Kidney (tissue), 22 donors: ENCODE data around the gene CFHR2. TPM values are rescaled to one million over a fixed set of nuclear protein-coding genes. Genes with fewer than 3 reads are reported as not detected.
"Not testable (repeated sequence)": the region's sequence is repeated elsewhere in the genome, so short reads cannot be mapped to it uniquely, and the experiment has no call there.

Experiments used
- DNase-seq, 5 donors: peaks; one replicate each; pipeline ENCODE4 v3.0.0-alpha.2; 2013 to 2020
- FAIRE-seq: peaks from 2 replicates; lab custom pipeline; 2012; peaks lifted over from hg19 to GRCh38; lab: Jason Lieb, UNC
- H3K27ac ChIP-seq, 2 donors: one replicate each; pipeline ENCODE4 v1.7.0; 2013; ENCODE audit warnings: low read depth in 2 of 2, low read length in 2 of 2, inconsistent platforms in 1 of 2
- H3K27me3 ChIP-seq: one replicate; pipeline ENCODE4 v1.7.1; 2013; ENCODE audit warnings: low read length, inconsistent platforms; ENCODE audit not compliant: control insufficient read depth, insufficient read depth
- H3K36me3 ChIP-seq, 3 donors: one replicate each; pipeline versions ENCODE4 v1.7.0 to v1.7.1; 2013; ENCODE audit warnings: low read length in 3 of 3, control low read depth in 1 of 3, inconsistent platforms in 1 of 3; ENCODE audit not compliant: insufficient read depth in 3 of 3, control insufficient read depth in 2 of 3
- H3K4me1 ChIP-seq, 3 donors: one replicate each; pipeline versions ENCODE4 v1.7.0 to v1.7.1; 2013; ENCODE audit warnings: low read length in 3 of 3, inconsistent platforms in 1 of 3, low read depth in 1 of 3; ENCODE audit not compliant: control insufficient read depth in 2 of 3, insufficient read depth in 2 of 3
- H3K4me3 ChIP-seq, 3 donors: one replicate each; pipeline versions ENCODE4 v1.7.0 to v1.8.1; 2013; ENCODE audit warnings: low read length in 3 of 3, control low read depth in 1 of 3, inconsistent platforms in 1 of 3
- H3K9ac ChIP-seq, 3 donors: one replicate each; pipeline versions ENCODE4 v1.7.0 to v1.7.1; 2013; ENCODE audit warnings: low read length in 3 of 3, control low read depth in 1 of 3, inconsistent platforms in 1 of 3
- H3K9me3 ChIP-seq, 3 donors: one replicate each; pipeline versions ENCODE4 v1.7.0 to v1.7.1; 2013; ENCODE audit warnings: low read length in 3 of 3, control low read depth in 1 of 3, inconsistent platforms in 1 of 3; ENCODE audit not compliant: control insufficient read depth in 2 of 3, insufficient read depth in 1 of 3
- intact Hi-C: fragments of 100-400 bp; cut with DNase I; formaldehyde crosslinking; loops from one replicate; pipeline ENCODE4 v1.11.1; 2022
- long read RNA-seq, 10 donors: library from polyadenylated mRNA in 1 of 10; unstranded in 1 of 10; transcript quantifications; one replicate each; pipeline ENCODE4 v2.0.0 and lab custom pipeline, GENCODE V29; 2021 to 2026
- polyA plus RNA-seq: library from polyadenylated mRNA; stranded (reverse); fragments of 350-450 nt; fragmentation: Illumina TruSeq; extraction: RNeasy Lipid Tissue Mini Kit (QIAGEN cat#74804); gene quantifications from one replicate; pipeline ENCODE4 v1.2.3, GENCODE V29; 2014; ENCODE audit warnings: low read depth, low replicate concordance; ENCODE audit not compliant: insufficient read depth
- total RNA-seq: library from RNA; stranded (reverse); fragmentation: NEBNext Ultra II Directional; extraction: Animal tissue kit (Norgen Biotek cat#: 25700); gene quantifications from one replicate; pipeline ENCODE4 v1.2.1, GENCODE V29; 2021
- TF ChIP-seq, protein P1 (sequence below): IDR thresholded peaks from 3 replicates; pipeline ENCODE4 v1.5.1; 2012; ENCODE audit warnings: mild to moderate bottlenecking, moderate library complexity, borderline replicate concordance; ENCODE audit not compliant: insufficient read depth; ENCODE audit errors: extremely low read depth
- donor health status: control.
- donor health status: control.
- donor health status: control.
- donor health status: control.
- donor health status: control.
- donor health status: DM: yes; HTN: yes; CAD: no.
- donor health status: Normal renal cell carcinoma (clear cell type).

CFHR2 gene
- total RNA-seq (not detected), polyA plus RNA-seq (not detected)
- long read RNA-seq, donor 1: 0 reads
- long read RNA-seq, donor 2: 0 reads
- long read RNA-seq, donor 3: 0 reads
- long read RNA-seq, donor 4: 0 reads
- long read RNA-seq, donor 5: 0 reads
- long read RNA-seq, donor 6: 0 reads
- long read RNA-seq, donor 7: 0 reads
- long read RNA-seq, donor 8: 0 reads
- long read RNA-seq, donor 9: 0 reads
- long read RNA-seq, donor 10: 0 reads

DNA sequence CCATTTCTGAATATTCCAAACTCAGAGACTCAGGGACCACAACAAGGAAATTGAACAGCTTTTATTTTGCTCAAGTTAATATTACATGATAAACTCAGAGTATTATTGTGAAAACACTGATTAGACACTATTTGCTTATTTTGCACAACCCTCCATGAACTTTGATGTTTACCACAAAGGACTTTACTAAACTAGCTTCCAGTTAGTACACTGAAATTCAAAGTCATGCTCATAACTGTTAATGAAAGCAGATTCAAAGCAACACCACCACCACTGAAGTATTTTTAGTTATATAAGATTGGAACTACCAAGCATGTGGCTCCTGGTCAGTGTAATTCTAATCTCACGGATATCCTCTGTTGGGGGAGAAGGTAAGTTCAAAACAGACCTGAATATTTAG lies at the start of gene CFHR2:
TSS of gene CFHR2 (plus strand) at position 171 of the 400 bp plus-strand sequence. CDS start at position 314, 143 bp downstream.
- H3K9me3 ChIP-seq, H3K27me3 ChIP-seq, FAIRE-seq, H3K4me3 ChIP-seq, H3K27ac ChIP-seq, H3K4me1 ChIP-seq, H3K36me3 ChIP-seq, H3K9ac ChIP-seq, DNase-seq, intact Hi-C loops: not testable (repeated sequence)

DNA sequence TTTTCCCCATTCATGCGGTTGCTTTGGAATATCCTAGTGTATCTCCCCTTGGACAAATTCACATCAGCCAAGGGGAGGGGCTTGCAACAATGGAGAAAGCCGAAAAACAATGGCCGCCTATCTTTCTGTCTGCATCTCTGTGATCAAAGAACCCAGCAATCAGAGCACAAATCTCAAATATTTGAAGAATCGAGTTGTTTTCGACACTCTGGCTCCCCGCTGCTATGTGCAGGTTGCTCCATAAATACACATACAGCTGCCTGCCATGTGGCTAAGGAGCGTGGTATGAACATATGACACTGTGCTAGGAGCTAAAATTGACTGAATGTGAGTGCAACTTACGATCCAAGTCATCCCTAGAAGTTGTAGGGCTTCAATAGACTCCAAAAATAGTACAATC lies 47.2 kb upstream of the CFHR2 start:
- Histone ChIP-seq H3K36me3 (no peaks in the 10 kb centered on the region), H3K9me3 (no peaks in the 10 kb centered on the region), H3K27ac (no peak overlapping the region), H3K4me3 (no peak overlapping the region), H3K9ac (no peak overlapping the region), H3K27me3 (no peaks in the 10 kb centered on the region), H3K4me1 (no peaks in the 10 kb centered on the region)
- FAIRE-seq (no peak), DNase-seq (no peak)
- intact Hi-C loops: no loop called here
- TF ChIP-seq, protein P1, sequence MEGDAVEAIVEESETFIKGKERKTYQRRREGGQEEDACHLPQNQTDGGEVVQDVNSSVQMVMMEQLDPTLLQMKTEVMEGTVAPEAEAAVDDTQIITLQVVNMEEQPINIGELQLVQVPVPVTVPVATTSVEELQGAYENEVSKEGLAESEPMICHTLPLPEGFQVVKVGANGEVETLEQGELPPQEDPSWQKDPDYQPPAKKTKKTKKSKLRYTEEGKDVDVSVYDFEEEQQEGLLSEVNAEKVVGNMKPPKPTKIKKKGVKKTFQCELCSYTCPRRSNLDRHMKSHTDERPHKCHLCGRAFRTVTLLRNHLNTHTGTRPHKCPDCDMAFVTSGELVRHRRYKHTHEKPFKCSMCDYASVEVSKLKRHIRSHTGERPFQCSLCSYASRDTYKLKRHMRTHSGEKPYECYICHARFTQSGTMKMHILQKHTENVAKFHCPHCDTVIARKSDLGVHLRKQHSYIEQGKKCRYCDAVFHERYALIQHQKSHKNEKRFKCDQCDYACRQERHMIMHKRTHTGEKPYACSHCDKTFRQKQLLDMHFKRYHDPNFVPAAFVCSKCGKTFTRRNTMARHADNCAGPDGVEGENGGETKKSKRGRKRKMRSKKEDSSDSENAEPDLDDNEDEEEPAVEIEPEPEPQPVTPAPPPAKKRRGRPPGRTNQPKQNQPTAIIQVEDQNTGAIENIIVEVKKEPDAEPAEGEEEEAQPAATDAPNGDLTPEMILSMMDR: no peak

DNA sequence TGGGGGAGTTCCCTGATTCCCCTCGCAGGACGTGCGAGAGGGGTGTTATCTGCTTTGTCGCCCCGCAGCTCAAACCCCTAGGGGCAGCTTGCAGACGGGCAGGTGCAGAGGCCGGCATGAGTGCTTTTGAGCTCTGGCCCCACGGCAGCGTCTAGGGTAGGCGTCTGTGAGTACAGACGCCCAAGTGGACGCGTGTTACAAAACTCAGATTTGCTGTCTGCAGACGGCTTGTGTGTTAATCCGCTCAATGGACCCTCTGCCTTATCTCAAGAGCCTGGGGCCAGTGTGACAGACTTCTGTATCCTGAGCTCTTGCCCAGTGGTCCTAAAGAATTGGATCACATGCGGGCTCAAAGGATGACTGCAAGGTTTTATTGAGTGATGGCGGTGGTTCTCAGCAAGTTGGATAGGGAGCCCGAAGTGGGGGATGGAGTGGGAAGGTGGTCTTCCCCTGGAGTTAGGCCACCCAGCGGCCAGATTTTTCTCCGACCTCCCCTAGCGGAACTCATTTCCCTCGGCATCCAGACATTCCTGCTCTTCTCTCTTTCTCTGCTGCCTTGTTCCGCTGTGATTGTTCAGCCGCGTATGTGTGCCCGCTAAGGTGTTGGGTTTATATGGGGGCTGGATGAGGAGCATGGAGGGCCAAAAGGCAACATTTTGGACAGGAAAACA lies 46.2 kb upstream of the CFHR2 start:
- peak in 3 of 5 donors; percentile 14 to 40 (median 28) for DNase-seq
- Histone ChIP-seq H3K4me3 (peak overlapping the region in 1 of 3 donors; percentile 33), H3K27ac (no peak overlapping the region), H3K4me1 (no peaks in the 10 kb centered on the region), H3K9me3 (no peaks in the 10 kb centered on the region), H3K9ac (no peak overlapping the region), H3K36me3 (no peaks in the 10 kb centered on the region), H3K27me3 (no peaks in the 10 kb centered on the region)
- intact Hi-C loops: no loop called here
- FAIRE-seq: no peak
- TF ChIP-seq, protein P1: no peak

DNA sequence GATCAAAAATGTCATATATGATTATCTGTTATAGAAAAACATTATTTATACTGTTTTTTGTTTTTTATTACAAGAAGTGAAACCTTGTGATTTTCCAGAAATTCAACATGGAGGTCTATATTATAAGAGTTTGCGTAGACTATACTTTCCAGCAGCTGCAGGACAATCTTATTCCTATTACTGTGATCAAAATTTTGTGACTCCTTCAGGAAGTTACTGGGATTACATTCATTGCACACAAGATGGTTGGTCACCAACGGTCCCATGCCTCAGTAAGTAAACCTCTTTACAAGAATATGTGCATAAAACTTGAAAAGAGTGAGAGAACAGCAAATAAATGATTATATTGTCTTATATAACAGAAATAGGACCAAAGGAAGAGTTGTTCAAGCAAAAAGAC lies 41.2 kb upstream of the CFHR2 start:
- intact Hi-C loops: no loop called here
- no peaks in the 10 kb centered on the region for H3K27me3 ChIP-seq
- no peaks in the 10 kb centered on the region for H3K36me3 ChIP-seq
- no peak overlapping the region for H3K4me3 ChIP-seq
- no peaks in the 10 kb centered on the region for H3K9me3 ChIP-seq
- DNase-seq (no peak), FAIRE-seq (no peak)
- TF ChIP-seq, protein P1: no peak
- no peak overlapping the region for H3K9ac ChIP-seq
- H3K4me1 ChIP-seq: no peaks in the 10 kb centered on the region
- H3K27ac ChIP-seq: no peak overlapping the region
